TTC549 (cell line): ENCODE measurements around the gene PRAMEF12.
"Not testable (repeated sequence)": the region's sequence is repeated elsewhere in the genome, so short reads cannot be mapped to it uniquely, and the experiment has no call there.

Experiments used
- FAIRE-seq: peaks from 2 replicates; lab custom pipeline; 2012; peaks lifted over from hg19 to GRCh38; lab: Jason Lieb, UNC

The PRAMEF12 gene

GRCh38 chr1:12773438-12773837 lies at the start of gene PRAMEF12:
Gene PRAMEF12 (plus strand): TSS chr1:12773738. CDS start chr1:12774868, 1,130 bp downstream.
- FAIRE-seq, result no peak

- FAIRE-seq, result no peak
Observed at GRCh38 chr1:12728391-12728790, 45.1 kb upstream of the PRAMEF12 start.

GRCh38 chr1:12730156-12730555 lies 43.4 kb upstream of the PRAMEF12 start:
- FAIRE-seq, result no peak

GRCh38 chr1:12731084-12731483 lies 42.5 kb upstream of the PRAMEF12 start:
- not testable (repeated sequence) for FAIRE-seq

- no peak for FAIRE-seq
Observed at GRCh38 chr1:12734651-12735050, 38.9 kb upstream of the PRAMEF12 start.

- no peak for FAIRE-seq
Observed at GRCh38 chr1:12738934-12739333, 34.6 kb upstream of the PRAMEF12 start.

GRCh38 chr1:12739613-12740012 lies 33.9 kb upstream of the PRAMEF12 start:
- no peak for FAIRE-seq

- no peak for FAIRE-seq
Observed at GRCh38 chr1:12741946-12742345, 31.6 kb upstream of the PRAMEF12 start.

GRCh38 chr1:12745126-12745991 lies 28.2 kb upstream of the PRAMEF12 start:
- FAIRE-seq, result no peak

- FAIRE-seq, result no peak
Observed at GRCh38 chr1:12745992-12746323, 27.6 kb upstream of the PRAMEF12 start, which contains the start of gene CFAP107. Gene CFAP107 (plus strand): TSS chr1:12746200. CDS start chr1:12746431, 231 bp downstream.

GRCh38 chr1:12748778-12749355 lies 24.7 kb upstream of the PRAMEF12 start:
- FAIRE-seq, result no peak

GRCh38 chr1:12754738-12755137 lies 18.8 kb upstream of the PRAMEF12 start:
- FAIRE-seq, result no peak

GRCh38 chr1:12756273-12756672 lies 17.3 kb upstream of the PRAMEF12 start:
- FAIRE-seq, result no peak

GRCh38 chr1:12756768-12757413 lies 16.6 kb upstream of the PRAMEF12 start:
- FAIRE-seq, result no peak

- FAIRE-seq, result no peak
Observed at GRCh38 chr1:12757836-12758235, 15.7 kb upstream of the PRAMEF12 start.

GRCh38 chr1:12760256-12760795 lies 13.2 kb upstream of the PRAMEF12 start:
- FAIRE-seq, result no peak

- FAIRE-seq, result no peak
Observed at GRCh38 chr1:12761781-12762180, 11.8 kb upstream of the PRAMEF12 start.

GRCh38 chr1:12762766-12763165 lies 10.8 kb upstream of the PRAMEF12 start:
- no peak for FAIRE-seq

- FAIRE-seq, result no peak
Observed at GRCh38 chr1:12763479-12763878, 10.1 kb upstream of the PRAMEF12 start.

GRCh38 chr1:12764016-12764415 lies 9.5 kb upstream of the PRAMEF12 start:
- no peak for FAIRE-seq

GRCh38 chr1:12769031-12769430 lies 4.5 kb upstream of the PRAMEF12 start:
- no peak for FAIRE-seq

GRCh38 chr1:12769976-12770505 lies 3.5 kb upstream of the PRAMEF12 start:
- FAIRE-seq, result no peak

- no peak for FAIRE-seq
Observed at GRCh38 chr1:12770620-12771019, 2.9 kb upstream of the PRAMEF12 start.
